Activated T-cell treated with anti-CD3 and anti-CD28 coated beads for 24 hours (primary cell): ENCODE data around the gene YTHDF1.

Experiments used
- DNase-seq: peaks from one replicate; pipeline ENCODE4 v3.0.0-alpha.2; 2020; ENCODE audit warnings: low read depth

YTHDF1 gene

GRCh38 chr20:63208346-63208909 is 7.5 kb downstream of the YTHDF1 start:
- no peak for DNase-seq

GRCh38 chr20:63206878-63207277 is 9.1 kb downstream of the YTHDF1 start:
- no peak for DNase-seq

GRCh38 chr20:63205896-63206295 is 10.0 kb downstream of the YTHDF1 start:
- DNase-seq, result no peak

GRCh38 chr20:63204362-63204761 is 11.6 kb downstream of the YTHDF1 start:
- no peak for DNase-seq

GRCh38 chr20:63202811-63203526 is 13.0 kb downstream of the YTHDF1 start:
- no peak for DNase-seq

- no peak for DNase-seq
Observed at GRCh38 chr20:63202021-63202420, 13.9 kb downstream of the YTHDF1 start.

GRCh38 chr20:63198606-63199005 is 17.3 kb downstream of the YTHDF1 start:
- no peak for DNase-seq

- DNase-seq, result no peak
Observed at GRCh38 chr20:63196768-63197470, 19.0 kb downstream of the YTHDF1 start.

GRCh38 chr20:63194797-63195173 is 21.1 kb downstream of the YTHDF1 start:
- no peak for DNase-seq

- no peak for DNase-seq
Observed at GRCh38 chr20:63194007-63194796, 21.7 kb downstream of the YTHDF1 start.

GRCh38 chr20:63192721-63193120 is 23.2 kb downstream of the YTHDF1 start:
- no peak for DNase-seq

- DNase-seq, result no peak
Observed at GRCh38 chr20:63191400-63191799, 24.5 kb downstream of the YTHDF1 start.

- no peak for DNase-seq
Observed at GRCh38 chr20:63190828-63191227, 25.1 kb downstream of the YTHDF1 start.

- DNase-seq, result no peak
Observed at GRCh38 chr20:63189846-63190559, 25.9 kb downstream of the YTHDF1 start.

- no peak for DNase-seq
Observed at GRCh38 chr20:63189322-63189642, 26.6 kb downstream of the YTHDF1 start.

GRCh38 chr20:63188641-63189321 is 27.1 kb downstream of the YTHDF1 start:
- DNase-seq, result no peak

- DNase-seq, result no peak
Observed at GRCh38 chr20:63188159-63188442, 27.8 kb downstream of the YTHDF1 start.

GRCh38 chr20:63187338-63188158 is 28.4 kb downstream of the YTHDF1 start:
- no peak for DNase-seq

- no peak for DNase-seq
Observed at GRCh38 chr20:63186528-63187316, 29.2 kb downstream of the YTHDF1 start.

GRCh38 chr20:63186084-63186483 is 29.8 kb downstream of the YTHDF1 start:
- no peak for DNase-seq
